Activated T-helper 2 cell treated with anti-CD3 and anti-CD28 coated beads, Interferon-gamma antibody, Interleukin-2, Interleukin-4, amounts not matched to agents 10 μg/mL and 5 μg/mL and 100 μg/mL, durations not matched to agents 14 hours and 24 hours and 36 hours (primary cell): ENCODE measurements around the gene BBLN. TPM values are rescaled to one million over a fixed set of nuclear protein-coding genes. Genes with fewer than 3 reads are reported as not detected.
"Not testable (repeated sequence)": the region's sequence is repeated elsewhere in the genome, so short reads cannot be mapped to it uniquely, and the experiment has no call there.

Experiments used
- DNase-seq: peaks from one replicate; pipeline ENCODE4 v3.0.0; 2021; ENCODE audit warnings: low spot score
- H3K27ac Mint-ChIP-seq: one replicate; pipeline ENCODE4 v1.8.0; 2021; ENCODE audit warnings: mixed read lengths
- H3K27me3 Mint-ChIP-seq: one replicate; pipeline ENCODE4 v1.8.0; 2021; ENCODE audit warnings: low read depth, mixed read lengths
- H3K36me3 Mint-ChIP-seq: one replicate; pipeline ENCODE4 v1.8.0; 2021; ENCODE audit warnings: low read depth, mixed read lengths
- H3K4me1 Mint-ChIP-seq: one replicate; pipeline ENCODE4 v1.8.0; 2021; ENCODE audit warnings: low read depth, mixed read lengths
- H3K4me3 Mint-ChIP-seq: one replicate; pipeline ENCODE4 v1.8.0; 2021; ENCODE audit warnings: low read depth, mild to moderate bottlenecking, moderate library complexity, mixed read lengths
- H3K9me3 Mint-ChIP-seq: one replicate; pipeline ENCODE4 v1.8.0; 2021; ENCODE audit warnings: mixed read lengths
- intact Hi-C: fragments of 100-400 bp; cut with micrococcal nuclease; formaldehyde crosslinking; loops from one replicate; pipeline ENCODE4 v1.15.1; 2023
- total RNA-seq: library from RNA; stranded (reverse); gene quantifications from 2 replicates; pipeline ENCODE4 v1.2.3, GENCODE V29; 2022

BBLN gene
- total RNA-seq = 93.8 and 103 TPM in 2 replicates

- Mint-ChIP-seq H3K9me3 (no peaks in the 10 kb centered on the region), H3K27me3 (no peaks in the 10 kb centered on the region), H3K27ac (peak within 1 kb of the TSS; percentile 83), H3K36me3 (peaks cover 26% of the 10 kb centered on the region), H3K4me1 (peaks cover 17% of the 10 kb centered on the region), H3K4me3 (peak within 1 kb of the TSS; percentile 81)
- peak; percentile 90 for DNase-seq
- intact Hi-C loops = loop anchor here (2.0 to 10.0 kb wide), 3 partner anchors 31 to 395 kb away; partner anchors contain the start of gene SPTAN1
Measured at GRCh38 chr9:128159784-128160602, at the start of gene BBLN. Gene BBLN, plus strand, starts transcription at chr9:128160265. Its CDS starts 143 bp downstream, at chr9:128160408.

GRCh38 chr9:128111726-128112125, 48.3 kb upstream of the BBLN start:
- DNase-seq, intact Hi-C loops, H3K4me3 Mint-ChIP-seq, H3K4me1 Mint-ChIP-seq, H3K9me3 Mint-ChIP-seq, H3K27me3 Mint-ChIP-seq, H3K27ac Mint-ChIP-seq: not testable (repeated sequence)
- peaks cover 39% of the 10 kb centered on the region for H3K36me3 Mint-ChIP-seq

- no peaks in the 10 kb centered on the region for H3K27me3 Mint-ChIP-seq
- DNase-seq = no peak
- H3K4me1 Mint-ChIP-seq = peaks cover 2% of the 10 kb centered on the region
- H3K27ac Mint-ChIP-seq = no peak overlapping the region
- no peaks in the 10 kb centered on the region for H3K9me3 Mint-ChIP-seq
- intact Hi-C loops = no loop called here
- H3K4me3 Mint-ChIP-seq = no peak overlapping the region
- peaks cover 26% of the 10 kb centered on the region for H3K36me3 Mint-ChIP-seq
Measured at GRCh38 chr9:128113526-128114325, 46.3 kb upstream of the BBLN start.

GRCh38 chr9:128114326-128115186, 45.5 kb upstream of the BBLN start:
- peaks cover 2% of the 10 kb centered on the region for H3K4me1 Mint-ChIP-seq
- intact Hi-C loops = no loop called here
- no peak for DNase-seq

GRCh38 chr9:128115187-128116103, 44.6 kb upstream of the BBLN start:
- Mint-ChIP-seq H3K4me3 (no peak overlapping the region), H3K27me3 (no peaks in the 10 kb centered on the region), H3K9me3 (no peaks in the 10 kb centered on the region), H3K27ac (no peak overlapping the region), H3K36me3 (peaks cover 15% of the 10 kb centered on the region), H3K4me1 (peaks cover 2% of the 10 kb centered on the region)
- no peak for DNase-seq
- intact Hi-C loops = loop anchor here (2.0 kb wide), 1 partner anchor 173 kb away; no protein-coding TSS in a partner anchor

More at GRCh38 chr9:128114326-128115186, 45.5 kb upstream of the BBLN start:
- no peaks in the 10 kb centered on the region for H3K27me3 Mint-ChIP-seq
- H3K36me3 Mint-ChIP-seq = peaks cover 20% of the 10 kb centered on the region
- no peak overlapping the region for H3K4me3 Mint-ChIP-seq
- H3K9me3 Mint-ChIP-seq = no peaks in the 10 kb centered on the region
- no peak overlapping the region for H3K27ac Mint-ChIP-seq

- peaks cover 2% of the 10 kb centered on the region for H3K4me1 Mint-ChIP-seq
- H3K27me3 Mint-ChIP-seq = no peaks in the 10 kb centered on the region
- DNase-seq = no peak
- H3K36me3 Mint-ChIP-seq = peaks cover 15% of the 10 kb centered on the region
- no peaks in the 10 kb centered on the region for H3K9me3 Mint-ChIP-seq
- H3K27ac Mint-ChIP-seq = no peak overlapping the region
- H3K4me3 Mint-ChIP-seq = no peak overlapping the region
- intact Hi-C loops = loop anchor here (1.0 to 2.0 kb wide), 2 partner anchors 11 to 174 kb away; partner anchors contain the start of gene PTGES2
Measured at GRCh38 chr9:128116104-128117083, 43.7 kb upstream of the BBLN start.

- peak overlapping the region; percentile 30 for H3K27ac Mint-ChIP-seq
- DNase-seq = peak; percentile 88
- peaks cover 19% of the 10 kb centered on the region for H3K36me3 Mint-ChIP-seq
- H3K4me3 Mint-ChIP-seq = no peak overlapping the region
- peaks cover 2% of the 10 kb centered on the region for H3K4me1 Mint-ChIP-seq
- intact Hi-C loops = loop anchor here (1.0 to 2.0 kb wide), 2 partner anchors 9 to 175 kb away; partner anchors contain the start of gene PTGES2
- no peaks in the 10 kb centered on the region for H3K9me3 Mint-ChIP-seq
- H3K27me3 Mint-ChIP-seq = no peaks in the 10 kb centered on the region
Measured at GRCh38 chr9:128117613-128118471, 42.2 kb upstream of the BBLN start.

- no peak overlapping the region for H3K27ac Mint-ChIP-seq
- H3K4me3 Mint-ChIP-seq = no peak overlapping the region
- DNase-seq = no peak
- H3K4me1 Mint-ChIP-seq = peaks cover 2% of the 10 kb centered on the region
- intact Hi-C loops = no loop called here
- H3K9me3 Mint-ChIP-seq = no peaks in the 10 kb centered on the region
- H3K27me3 Mint-ChIP-seq = no peaks in the 10 kb centered on the region
- peaks cover 17% of the 10 kb centered on the region for H3K36me3 Mint-ChIP-seq
Measured at GRCh38 chr9:128118472-128118857, 41.6 kb upstream of the BBLN start.

GRCh38 chr9:128118971-128119665, 40.9 kb upstream of the BBLN start:
- Mint-ChIP-seq H3K4me1 (peaks cover 2% of the 10 kb centered on the region), H3K36me3 (peaks cover 17% of the 10 kb centered on the region), H3K27ac (no peak overlapping the region), H3K4me3 (no peak overlapping the region), H3K27me3 (no peaks in the 10 kb centered on the region), H3K9me3 (no peaks in the 10 kb centered on the region)
- DNase-seq = no peak
- intact Hi-C loops = no loop called here
